Measurements from ENCODE around the gene TRAM2.

TRAM2 gene

DNA sequence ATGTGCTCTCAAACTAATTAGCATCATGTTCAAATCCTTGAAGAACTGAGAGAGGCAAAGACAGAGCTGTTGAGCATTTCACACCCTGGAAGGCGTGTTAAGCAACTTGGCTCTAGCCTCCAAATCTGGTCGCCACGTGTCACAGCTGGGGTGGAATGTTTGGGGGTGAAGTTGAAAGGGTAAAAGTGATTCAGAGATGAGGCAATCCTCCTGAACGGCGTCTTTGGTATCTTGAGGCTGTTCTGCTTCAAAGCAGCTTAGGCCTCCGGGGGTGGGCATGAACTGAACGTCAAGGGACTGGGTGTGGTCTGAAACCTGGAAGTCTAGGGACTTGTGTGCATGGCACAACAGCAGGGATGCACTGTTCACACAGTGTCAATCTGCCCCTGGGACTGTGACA is 62.3 kb downstream of the TRAM2 start:
- TF ChIP-seq, protein P1, sequence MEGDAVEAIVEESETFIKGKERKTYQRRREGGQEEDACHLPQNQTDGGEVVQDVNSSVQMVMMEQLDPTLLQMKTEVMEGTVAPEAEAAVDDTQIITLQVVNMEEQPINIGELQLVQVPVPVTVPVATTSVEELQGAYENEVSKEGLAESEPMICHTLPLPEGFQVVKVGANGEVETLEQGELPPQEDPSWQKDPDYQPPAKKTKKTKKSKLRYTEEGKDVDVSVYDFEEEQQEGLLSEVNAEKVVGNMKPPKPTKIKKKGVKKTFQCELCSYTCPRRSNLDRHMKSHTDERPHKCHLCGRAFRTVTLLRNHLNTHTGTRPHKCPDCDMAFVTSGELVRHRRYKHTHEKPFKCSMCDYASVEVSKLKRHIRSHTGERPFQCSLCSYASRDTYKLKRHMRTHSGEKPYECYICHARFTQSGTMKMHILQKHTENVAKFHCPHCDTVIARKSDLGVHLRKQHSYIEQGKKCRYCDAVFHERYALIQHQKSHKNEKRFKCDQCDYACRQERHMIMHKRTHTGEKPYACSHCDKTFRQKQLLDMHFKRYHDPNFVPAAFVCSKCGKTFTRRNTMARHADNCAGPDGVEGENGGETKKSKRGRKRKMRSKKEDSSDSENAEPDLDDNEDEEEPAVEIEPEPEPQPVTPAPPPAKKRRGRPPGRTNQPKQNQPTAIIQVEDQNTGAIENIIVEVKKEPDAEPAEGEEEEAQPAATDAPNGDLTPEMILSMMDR (conservative IDR thresholded peaks at IDR 0.05; ENCODE audit: low read depth, low read length) = no peak
- DNase-seq (ENCODE audit: low read depth) = no peak
- no peak overlapping the region for H3K4me3 ChIP-seq (ENCODE audit: low read length)

- TF ChIP-seq, protein P1 (conservative IDR thresholded peaks at IDR 0.05; ENCODE audit: low read depth, low read length) = no peak
- H3K4me3 ChIP-seq (ENCODE audit: low read length) = no peak overlapping the region
- no peak for DNase-seq (ENCODE audit: low read depth)
These were observed 63.0 kb downstream of the TRAM2 start for GRCh38 chr6:52513896-52514295.

- DNase-seq (ENCODE audit: low read depth) = no peak
- TF ChIP-seq, protein P1 (conservative IDR thresholded peaks at IDR 0.05; ENCODE audit: low read depth, low read length) = no peak
- no peak overlapping the region for H3K4me3 ChIP-seq (ENCODE audit: low read length)
These were observed 63.4 kb downstream of the TRAM2 start for GRCh38 chr6:52513464-52513863.

DNA sequence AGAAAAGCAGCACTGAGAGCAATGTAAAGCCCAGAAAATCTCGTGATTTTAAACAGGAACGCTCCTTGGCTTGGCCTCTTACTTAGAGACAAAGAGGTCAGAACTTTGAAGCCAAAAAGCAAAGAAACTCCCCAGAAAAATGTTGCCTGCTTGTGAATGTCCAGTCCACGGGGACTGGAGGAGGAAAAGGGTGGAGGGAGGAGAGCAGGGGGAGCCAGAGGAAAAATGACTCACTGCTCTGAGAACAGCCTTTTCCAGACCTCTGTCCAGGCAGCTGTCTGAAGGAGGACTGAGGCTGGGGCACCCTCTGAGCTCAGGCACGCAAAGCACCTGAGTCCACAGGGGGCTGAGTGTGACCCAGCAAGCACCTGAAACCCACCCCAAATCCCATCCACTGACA is 64.7 kb downstream of the TRAM2 start:
- TF ChIP-seq, protein P1 (conservative IDR thresholded peaks at IDR 0.05; ENCODE audit: low read depth, low read length) = no peak
- DNase-seq (ENCODE audit: low read depth) = no peak
- no peak overlapping the region for H3K4me3 ChIP-seq (ENCODE audit: low read length)

DNA sequence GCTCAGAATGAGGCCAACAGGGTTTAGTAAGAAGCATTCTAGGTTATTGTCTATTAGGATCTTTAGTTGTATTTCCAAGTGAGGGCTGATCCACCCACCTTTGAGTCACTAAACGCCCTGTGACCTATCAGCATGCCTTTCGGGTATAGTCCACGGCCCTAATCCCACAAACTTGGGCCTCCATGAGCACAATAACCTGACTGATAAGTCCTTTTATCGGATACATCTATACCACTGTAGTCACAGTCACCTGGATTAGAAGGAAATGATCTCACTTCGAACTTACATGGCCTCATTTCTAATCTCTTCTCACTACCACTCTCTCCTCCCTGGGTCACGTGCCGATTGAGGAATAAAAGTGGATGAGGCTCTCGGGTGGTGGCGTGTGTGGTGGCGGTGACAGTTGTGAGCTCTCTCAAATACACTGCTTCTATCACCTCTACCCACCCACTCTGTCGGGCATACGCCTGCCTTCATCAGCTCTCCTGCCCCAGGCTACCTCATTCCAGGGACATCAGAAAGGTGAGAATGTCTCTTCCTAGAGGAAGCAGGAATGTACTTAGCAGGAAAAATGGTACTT is 65.2 kb downstream of the TRAM2 start:
- no peak for DNase-seq (ENCODE audit: low read depth)
- TF ChIP-seq, protein P1 (conservative IDR thresholded peaks at IDR 0.05; ENCODE audit: low read depth, low read length) = no peak
- no peak overlapping the region for H3K4me3 ChIP-seq (ENCODE audit: low read length)

DNA sequence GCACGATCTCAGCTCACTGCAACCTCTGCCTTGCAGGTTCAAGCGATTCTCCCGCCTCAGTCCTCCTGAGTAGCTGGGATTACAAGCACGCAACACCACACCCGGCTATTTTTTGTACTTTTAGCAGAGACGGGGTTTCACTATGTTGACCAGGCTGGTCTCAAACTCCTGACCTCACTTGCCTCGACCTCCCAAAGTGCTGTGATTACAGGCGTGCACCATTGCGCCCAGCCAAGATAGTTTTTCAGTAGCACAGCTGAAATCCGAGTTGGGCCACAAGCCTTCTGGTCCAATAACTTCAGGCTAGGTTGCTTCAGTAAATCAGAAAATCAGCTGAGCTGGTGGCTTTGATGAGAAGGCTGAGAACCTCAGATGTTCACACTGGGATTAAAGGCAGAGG is 65.7 kb downstream of the TRAM2 start:
- DNase-seq (ENCODE audit: low read depth) = no peak
- TF ChIP-seq, protein P1 (conservative IDR thresholded peaks at IDR 0.05; ENCODE audit: low read depth, low read length) = no peak
- H3K4me3 ChIP-seq (ENCODE audit: low read length) = no peak overlapping the region

DNA sequence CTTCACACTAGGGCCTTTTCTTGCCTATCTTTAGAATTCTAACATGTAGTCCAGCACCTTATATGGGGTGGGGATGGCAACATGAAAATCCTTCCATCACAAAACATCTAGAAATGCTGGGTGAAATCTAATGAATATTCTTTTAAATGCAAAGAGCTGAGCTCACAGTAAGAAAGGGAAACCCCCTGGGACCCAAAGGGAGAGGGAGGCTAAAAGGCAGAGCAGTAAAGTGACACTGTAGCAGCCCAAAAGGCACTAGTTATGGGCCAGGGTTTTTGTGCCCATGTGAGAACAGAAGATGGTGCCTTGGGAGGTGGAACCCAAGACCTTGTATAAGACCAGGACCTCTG is 66.7 kb downstream of the TRAM2 start:
- TF ChIP-seq, protein P1 (conservative IDR thresholded peaks at IDR 0.05; ENCODE audit: low read depth, low read length) = no peak
- H3K4me3 ChIP-seq (ENCODE audit: low read length) = no peak overlapping the region
- no peak for DNase-seq (ENCODE audit: low read depth)

Measured in retinal pigment epithelial cell (primary cell).